Erythroblast (primary cell): ENCODE data around the gene MSRB3.

Experiments
- GATA1 ChIP-seq: IDR thresholded peaks from 2 replicates; pipeline ENCODE4 v1.6.1; 2011; ENCODE audit warnings: low read depth, mild to moderate bottlenecking, control low read depth, low read length, moderate library complexity
- POLR2A ChIP-seq: IDR thresholded peaks from 2 replicates; pipeline ENCODE4 v1.6.1; 2011; ENCODE audit warnings: mild to moderate bottlenecking, low read length

GRCh38 chr12:65248656-65249633 is 29.5 kb upstream of the MSRB3 start:
- no peak for TF ChIP-seq POLR2A
- no peak for TF ChIP-seq GATA1
